ENCODE data around the gene SP2.
A peak's percentile ranks its signal among the peaks of the same experiment; 100 is the strongest.

The SP2 gene

DNA sequence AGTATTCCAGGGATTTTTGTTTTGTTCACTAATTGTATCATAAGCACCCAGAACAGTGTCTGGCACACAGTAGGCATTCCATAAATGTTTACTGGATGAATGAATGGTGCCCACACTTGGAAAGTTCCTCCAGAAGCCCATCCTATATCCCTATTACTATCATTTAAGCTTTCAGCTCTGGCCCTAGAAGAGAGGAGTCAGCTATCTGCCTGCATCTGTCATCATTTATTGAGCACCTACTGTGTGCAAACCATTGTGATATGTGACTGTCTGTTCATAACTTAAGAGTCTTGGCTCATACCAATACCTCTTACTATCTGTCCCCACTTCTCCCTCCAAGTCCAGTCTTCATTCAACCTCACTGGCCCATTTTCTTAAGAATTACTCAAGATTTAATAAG is 25.0 kb upstream of the SP2 start:
- DNase-seq, result no peak

DNA sequence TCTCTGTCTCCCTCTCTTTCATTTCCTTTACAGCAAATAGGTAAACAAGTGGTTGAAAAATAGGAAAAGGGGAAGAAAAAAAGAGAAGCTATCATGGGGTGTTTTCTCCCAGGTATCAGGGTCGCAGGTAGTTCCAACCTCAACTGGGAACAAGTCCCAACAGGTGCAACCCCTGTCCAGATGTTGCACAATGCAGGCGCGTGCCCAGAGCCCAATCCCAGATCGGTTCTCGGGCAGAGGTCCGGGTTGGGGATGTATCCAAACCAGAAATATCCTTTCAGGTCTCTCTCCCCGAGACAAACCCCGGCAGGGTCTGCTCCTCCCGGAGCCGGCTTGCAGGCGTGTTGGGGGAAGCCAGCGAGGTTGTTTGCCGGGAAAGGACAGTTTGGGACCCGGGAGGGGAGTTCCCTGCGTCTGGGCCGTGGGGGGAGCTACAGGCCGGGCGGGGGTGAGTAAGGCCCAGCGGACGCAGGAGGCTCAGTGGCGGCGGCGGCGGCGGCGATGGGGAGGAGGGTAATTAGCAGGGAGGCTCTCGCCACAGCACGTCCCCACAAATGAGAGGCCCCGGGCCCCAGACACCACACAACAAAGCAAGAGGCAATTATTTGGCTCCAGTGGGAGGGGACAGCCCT is 23.9 kb upstream of the SP2 start:
- DNase-seq, result no peak

DNA sequence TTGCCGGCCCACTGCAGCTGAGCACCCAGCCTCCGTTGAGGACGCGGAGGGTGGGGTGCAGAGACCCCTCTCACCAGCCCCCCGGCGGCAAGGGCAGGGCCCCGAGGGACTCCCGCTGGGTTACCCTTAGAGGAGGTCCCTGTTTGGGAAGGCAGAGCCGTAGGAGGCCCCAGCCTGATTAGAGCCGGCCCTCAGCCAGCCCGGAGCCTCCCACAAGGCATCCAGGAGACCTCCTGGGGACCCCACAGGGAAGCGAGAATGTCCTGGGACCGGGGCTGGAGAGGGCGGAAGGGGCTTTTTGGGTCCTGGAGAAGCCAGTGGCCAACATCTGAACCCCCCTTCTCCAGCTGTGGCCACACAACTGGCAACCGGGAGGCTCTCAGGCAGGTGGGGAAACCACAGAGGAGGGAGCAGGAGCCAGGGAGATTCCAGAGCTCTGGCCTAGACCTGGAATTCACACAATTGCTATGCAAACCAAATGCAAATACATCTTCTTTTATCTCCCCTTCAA is 23.3 kb upstream of the SP2 start:
- no peak for DNase-seq

DNA sequence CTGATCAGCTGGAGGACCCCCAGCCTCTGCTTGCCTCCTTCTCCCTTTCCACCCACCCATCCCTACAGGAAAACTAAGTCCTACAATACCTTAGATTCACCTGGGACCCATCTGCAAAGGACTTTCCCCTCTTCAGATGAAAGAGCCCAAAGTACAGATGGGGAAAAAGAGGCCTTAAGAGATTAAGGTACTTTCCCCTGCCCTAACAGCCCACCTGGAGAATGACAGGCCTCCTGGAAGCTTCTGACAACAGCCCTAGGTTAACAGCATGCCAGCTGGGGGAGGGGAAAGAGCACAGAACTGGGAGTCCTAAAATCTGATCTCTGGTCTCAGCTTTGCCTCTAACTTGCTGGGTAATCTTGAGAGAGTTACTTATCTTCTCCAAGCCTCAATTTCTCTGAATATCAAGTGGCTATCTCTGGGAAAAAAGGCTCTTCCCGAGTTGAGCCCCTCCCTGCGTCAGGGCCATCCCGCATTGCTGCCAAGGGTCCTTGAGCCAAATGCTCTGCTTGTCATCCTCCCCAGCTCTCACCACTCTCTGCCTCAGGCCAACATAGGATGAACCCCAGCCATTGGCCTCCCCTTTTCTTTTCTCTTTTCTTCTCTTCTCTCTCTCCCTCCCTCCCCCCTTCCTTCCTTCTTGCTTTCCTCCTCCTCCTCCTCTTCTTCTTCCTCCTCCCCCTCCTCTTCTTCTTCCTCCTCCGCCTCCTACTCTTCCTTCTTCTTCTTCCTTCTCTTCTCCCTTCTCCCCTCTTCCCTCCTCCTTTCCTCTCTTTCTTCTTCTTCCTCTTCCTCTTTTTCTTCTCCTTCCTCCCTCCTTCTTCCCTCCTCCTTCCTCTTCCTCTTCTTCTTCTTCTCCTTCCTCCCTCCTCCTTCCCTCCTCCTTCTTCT is 22.6 kb upstream of the SP2 start:
- DNase-seq, result no peak

DNA sequence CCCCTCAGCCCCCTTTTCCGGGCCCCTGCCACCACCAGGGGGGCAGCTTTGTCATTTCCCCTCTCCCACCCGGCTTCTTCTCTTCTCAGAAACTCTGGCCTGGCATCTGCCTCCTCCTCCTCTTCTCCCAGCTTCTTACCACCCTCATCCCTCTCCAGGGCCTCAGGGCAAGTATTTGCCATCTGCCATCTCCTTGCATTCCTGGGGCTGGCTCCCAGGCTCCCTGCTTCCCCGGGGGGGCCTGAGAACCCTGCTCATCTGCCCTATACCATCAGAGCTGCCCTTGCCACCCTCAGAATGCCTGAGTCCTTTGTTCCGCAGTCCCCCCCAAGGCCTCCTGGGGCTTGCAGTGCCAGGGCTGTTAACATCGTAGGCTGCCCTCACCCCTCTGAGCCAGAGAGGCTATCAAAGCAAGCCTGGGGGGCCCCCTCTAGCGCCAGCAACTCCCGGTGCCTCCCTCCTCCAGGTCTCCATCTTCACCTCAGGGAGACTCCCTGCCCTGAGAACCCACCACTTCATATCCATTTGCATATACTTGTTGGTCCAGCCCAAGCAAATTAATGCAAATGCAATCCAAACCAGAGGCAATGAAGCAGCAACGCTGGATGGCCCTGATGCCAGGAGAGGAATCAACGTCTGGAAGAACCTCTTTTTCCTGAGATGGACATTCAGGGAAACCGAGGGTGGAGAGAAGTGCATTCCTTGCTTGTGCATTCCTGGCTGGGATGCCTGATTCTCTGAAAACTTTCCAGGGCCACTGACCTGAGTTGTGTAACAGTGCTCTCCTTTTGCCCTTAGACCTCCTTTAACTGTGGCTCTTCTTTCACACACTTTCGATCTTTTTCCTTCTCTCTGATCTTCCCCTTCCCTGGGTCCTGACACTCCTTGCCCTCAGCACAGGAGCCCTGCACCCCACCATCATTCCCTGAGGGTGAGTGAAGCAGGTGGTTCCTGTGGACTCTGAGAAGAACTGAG is 20.7 kb upstream of the SP2 start:
- DNase-seq, result no peak

DNA sequence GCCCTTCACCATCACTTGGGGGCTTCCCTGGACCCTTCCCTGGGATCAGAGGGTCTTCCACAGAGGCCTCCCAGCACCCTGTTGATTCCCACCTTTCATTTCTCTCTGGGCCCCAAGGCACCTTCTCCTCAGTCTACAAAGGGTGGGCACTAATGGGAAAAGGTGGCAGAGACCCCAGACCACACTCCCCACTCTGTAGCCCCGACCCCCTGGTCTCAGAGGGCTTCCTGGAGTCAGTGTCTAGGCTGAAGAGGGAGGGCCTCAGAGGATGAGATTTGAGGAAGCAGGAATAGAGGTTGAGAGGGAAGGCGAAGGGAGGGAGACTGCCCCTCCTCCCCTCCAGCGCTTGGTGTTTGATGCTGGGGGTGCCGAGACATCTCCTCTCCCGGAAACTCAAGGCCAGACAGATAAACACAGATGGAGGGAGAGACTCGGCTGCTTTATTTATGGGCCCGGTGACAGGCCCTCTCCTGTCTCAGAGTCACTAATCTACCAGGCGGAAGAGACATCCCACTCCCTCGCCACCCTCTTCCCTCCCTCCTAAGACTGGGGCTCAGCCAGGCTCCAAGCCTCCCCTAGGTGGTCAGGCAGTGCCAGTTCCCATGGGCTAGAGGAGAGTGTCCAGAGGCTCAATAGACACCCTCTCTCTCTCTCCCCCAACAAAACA is 18.5 kb upstream of the SP2 start:
- no peak for DNase-seq

DNA sequence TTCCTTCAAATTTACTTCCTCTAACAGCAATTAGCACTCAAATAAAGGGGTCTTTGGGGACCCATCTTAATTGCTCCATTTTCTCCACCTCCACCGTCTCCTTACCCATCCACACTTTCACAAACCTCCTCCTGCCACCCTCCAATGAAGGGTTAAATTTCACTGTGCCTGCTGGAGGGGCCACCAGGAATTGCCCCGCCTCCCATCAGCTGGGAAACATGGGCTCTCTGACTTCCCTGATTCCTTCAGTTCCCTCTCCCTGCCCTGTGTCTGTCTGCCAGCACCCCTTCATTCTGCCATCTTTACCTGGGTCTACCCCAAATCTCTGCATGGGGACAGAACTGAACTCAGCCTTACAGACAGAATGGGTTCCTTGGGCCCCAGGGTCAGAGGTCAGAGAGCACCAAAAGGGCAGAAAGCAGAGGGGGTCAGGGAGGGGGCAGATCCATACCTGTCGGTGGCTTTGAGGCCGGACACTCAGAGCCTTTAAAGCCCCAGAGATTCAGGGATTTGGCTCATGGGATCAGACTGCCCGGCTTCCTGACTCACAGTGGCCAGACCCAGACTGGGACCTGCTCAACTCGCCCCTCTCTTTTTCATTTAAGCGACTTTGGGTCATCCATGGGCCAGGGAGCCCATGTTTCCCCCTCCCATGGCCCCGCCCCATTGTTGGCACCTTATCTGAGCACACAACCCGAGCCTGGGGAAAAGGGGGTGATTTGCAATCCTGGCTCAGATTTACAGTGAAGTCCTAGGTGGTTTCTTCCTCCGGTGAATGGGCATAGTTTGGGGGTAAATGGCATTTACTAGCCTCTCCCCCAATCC is 17.6 kb upstream of the SP2 start:
- DNase-seq, result no peak

DNA sequence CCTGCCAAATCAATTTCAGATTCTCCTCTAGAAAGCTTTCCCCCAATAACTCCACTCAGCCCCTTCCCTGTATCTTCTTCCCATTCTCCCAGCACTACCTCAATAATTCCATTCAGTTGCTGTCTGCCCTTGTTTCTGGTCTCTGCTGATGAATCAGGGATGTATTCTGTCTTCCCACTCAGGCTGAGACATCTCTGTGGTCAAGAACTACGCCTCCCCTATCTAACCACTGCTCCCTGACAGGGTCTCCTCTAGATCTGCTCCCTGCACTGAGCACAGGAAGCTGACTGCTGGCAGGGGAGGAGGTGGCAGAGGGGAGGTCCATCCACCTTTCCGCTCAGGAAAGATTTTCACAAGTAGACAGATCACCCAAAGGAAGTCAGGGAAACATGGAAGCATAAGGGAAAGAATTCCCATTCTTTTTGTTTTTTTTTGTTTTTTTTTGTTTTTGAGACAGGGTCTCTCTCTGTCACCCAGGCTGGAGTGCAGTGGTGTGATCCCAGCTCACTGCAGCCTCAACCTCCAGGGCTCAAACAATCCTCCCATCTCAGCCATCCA is 16.9 kb upstream of the SP2 start:
- DNase-seq, result no peak

DNA sequence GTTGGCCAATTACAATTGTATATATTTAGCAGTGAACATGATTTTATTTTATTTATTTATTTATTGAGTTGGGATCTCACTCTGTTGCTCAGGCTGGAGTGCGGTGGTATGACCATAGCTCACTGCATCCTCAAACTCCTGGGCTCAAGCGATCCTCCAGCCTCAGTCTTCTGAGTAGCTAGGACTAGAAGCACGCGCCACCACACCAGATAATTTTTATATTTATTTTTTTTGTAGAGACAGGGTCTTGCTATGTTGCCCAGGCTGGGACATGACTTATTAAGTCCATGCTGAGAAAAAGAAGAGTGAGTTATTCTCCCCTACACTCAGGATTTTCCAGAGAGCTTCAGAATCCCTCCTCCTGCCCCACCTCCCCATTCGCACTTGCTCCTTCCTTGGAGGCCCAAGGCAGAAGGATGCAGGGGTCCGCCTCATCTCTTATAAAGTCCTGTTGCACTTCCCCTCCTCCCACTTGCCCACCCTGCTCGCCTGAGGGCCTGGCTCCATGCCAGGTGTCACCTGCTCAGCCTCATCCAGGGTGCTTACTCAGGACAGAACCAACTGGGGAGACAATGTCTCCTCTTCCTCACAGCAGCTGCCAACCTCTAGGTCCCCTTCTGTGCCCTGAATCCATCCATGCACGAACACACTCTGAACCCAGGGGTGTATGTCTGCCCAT is 16.1 kb upstream of the SP2 start:
- DNase-seq, result no peak

DNA sequence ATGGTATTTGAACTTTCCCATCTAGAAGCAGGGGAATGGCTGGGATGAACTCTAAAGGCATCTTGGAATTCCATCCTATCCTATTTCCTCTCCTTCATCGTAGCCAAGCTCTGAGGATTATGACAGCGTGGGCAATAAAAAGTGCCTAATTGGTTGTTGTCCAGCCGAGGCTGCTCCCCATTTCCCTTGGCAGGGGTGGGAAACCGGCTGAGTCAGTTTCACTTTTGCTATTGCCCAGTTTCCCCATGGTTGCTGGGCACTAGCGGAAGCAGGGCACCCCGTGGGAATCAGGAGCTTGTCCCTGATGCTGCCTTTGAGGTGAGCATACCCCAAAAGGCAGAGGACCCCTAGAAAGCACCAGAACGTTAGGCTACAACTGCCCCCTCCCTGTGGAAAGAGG is 13.8 kb upstream of the SP2 start:
- no peak for DNase-seq

DNA sequence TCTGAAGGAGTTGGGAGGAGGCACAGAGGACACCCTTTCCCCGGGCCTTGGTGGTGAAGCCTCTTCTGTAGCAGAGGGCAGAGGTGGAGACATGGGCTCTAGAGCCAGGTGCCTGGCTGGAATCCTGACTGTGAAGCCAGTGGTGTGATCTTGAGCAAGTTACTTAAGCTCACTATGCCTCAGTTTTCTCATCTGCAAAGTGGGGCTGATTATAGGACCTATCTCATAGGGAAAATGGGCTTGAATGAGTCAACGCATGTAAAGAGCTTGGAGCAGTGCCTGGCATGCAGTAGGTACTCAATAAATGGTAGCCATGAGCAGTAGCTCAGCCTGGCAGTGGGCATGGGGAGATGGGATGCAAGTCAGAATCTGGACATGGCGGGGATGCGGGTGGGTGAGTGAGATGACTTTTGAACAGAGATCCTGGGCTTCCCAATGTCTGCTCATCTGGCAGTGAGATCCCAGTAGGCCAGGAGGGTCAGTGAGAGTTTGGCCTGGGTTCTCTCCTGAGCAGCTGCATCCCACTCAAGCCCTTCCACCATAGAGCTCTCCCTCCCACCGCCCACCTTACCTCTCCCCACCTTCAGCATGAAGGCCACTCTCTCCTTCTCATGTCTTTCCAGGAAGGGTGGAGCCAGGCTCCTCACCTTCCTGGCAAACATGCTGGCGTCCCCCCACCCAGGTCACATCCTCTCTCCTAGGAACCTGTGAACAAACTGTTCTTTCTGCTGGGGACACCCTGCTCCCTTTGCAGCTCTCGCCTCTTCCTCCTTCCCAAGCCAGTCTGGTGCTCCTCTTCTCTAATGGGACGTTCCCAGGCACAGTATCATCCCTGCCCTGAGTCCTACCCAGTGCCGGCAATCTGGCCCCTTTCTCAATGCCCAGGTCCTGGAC is 13.1 kb upstream of the SP2 start:
- DNase-seq, result no peak

DNA sequence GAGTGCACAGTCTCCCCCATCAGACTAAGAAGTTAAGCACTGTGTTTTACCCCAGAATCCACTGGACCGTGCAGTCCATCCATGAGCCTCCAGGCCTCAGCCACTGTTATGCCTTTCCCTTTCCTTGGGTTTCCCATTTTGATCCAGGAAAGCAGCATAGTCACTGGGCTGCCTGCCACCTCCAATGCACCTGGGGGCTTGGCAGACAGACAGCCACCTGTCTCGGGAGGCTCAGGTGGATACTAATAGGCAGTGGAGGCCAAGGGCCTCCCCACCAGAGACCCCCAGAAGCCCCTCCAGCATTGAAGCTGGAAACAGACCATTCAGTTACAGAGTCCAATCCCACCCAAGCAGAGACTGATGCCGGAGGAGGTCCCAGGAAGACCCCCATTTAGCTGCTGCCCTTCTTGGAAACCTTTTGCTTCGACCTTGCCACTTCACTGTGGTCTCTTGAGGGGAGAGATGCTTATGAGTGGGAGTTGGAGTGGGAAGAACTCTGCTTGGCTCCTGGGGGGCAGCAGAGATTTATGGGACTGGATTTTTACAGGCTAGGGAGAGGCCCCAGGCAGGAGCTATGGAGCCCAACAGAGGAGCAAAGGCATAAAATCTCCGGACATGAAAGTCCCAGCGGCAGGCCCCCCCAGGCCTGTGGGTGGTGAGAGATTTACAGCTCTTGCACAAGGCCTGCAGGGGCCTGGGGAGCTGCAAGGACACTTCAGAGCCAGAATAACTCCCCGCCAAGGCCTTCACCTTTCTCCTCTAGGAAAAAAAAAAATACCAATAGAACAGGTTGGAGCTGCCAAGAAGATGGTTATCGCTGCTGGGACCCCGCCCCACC is 12.2 kb upstream of the SP2 start:
- no peak for DNase-seq

DNA sequence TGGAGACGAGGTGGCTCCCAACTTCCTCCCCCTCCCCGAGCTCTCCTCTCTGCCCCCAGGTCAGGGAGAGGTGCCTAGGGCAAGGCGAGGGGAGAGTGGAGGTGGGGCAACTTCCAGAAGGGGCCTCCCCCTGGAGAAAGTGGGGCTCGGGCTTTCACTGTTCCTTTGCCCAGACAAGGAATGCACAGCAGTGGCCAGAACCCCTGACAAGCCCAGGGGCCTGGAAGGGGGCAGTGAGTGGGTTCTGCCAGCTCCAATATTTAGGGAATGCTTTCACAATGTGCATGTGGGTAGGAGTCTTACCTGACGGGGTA is 11.7 kb upstream of the SP2 start:
- DNase-seq, result no peak

DNA sequence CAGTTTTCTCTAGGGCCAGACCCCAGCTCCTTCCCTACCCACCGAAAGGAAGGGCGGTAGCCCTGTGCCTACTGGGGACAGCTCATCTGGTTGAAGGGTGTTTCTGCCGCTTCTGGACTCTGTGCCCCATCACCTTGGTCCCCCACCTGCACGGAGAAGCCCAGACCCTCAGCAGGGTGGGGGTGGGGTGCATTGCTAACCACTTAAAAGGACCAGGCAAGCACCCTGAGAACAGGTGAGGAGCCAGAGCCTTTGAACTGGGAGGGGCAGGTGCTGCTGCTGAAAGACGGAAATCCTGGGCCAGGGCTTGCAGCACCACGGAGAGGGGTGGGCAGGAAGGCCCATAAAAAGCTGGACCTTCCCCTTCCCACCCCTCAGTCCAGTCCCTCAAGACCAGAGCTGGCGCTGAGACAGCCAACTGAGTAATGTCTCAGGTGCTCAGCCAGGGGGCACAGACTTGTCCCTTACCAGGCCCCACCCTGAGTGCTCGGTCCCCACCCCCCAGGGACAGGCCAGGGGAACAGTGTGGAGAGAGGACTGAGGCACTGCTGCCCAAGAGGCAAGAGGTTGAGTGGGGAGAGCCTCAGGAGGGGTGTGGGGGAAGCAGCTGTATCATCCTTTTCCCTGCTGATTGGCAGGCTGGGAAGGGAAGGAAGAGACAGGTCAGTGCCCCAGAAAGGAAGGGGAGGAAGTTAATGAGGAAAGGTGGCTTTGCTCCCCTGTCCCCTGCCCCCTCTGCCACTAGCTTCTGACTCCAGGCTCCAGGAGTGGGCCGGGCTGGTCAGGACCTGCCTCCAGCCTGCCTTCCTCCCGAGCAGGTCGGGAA is 10.9 kb upstream of the SP2 start:
- no peak for DNase-seq

DNA sequence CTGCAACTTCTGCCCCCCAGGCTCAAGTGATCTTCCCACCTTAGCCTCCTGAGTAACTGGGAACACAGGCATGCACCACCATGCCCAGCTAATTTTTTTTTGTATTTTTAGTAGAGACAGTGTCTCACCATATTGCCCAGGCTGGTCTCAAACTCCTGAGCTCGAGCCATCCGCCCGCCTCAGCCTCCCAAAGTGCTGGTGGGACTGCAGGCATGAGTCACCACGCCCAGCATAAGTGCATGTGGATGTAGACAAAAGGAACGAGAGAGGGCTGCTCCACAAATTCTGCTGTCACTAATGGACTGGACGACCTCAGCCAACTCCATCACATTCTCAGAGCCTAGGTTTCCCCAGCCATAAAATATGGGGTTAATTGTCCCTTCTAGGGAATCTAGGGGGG is 7.7 kb upstream of the SP2 start:
- DNase-seq, result no peak

DNA sequence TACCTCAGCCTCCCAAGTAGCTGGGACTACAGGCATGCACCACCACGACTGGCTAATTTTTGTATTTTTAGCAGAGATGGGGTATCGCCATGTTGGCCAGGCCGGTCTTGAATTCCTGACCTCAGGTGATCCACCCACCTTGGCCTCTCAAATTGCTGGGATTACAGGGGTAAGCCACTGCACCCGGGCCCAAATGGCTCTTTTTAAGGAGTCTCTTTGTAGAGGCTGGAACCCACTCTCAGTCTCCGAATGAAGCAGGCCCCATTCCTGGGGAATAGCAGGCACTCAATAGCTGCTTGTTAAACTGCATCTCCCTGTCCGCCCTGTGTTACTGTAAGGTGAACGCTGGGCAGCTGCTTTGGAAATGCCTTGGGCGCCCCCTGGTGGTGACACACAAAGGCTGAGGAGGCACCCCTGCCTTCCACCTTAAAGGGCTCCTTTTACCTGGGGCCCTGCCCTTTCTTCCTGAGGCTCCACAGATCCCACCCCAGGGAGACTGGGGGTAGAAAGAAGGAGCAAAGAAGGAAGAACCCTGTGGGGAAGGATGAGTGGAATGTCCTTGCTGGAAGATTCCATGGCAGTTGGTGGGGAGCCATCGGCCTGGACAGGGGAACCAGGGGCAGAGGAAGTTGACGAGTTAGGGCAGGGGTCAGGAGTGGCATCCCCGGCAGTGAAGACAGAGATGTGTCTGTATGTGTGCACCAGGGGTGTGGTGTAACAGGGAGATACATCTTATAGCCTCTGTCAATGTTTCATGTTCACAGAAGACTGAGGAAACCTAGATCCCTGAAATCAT is 6.1 kb upstream of the SP2 start:
- DNase-seq, result peak; percentile 95 to 96

DNA sequence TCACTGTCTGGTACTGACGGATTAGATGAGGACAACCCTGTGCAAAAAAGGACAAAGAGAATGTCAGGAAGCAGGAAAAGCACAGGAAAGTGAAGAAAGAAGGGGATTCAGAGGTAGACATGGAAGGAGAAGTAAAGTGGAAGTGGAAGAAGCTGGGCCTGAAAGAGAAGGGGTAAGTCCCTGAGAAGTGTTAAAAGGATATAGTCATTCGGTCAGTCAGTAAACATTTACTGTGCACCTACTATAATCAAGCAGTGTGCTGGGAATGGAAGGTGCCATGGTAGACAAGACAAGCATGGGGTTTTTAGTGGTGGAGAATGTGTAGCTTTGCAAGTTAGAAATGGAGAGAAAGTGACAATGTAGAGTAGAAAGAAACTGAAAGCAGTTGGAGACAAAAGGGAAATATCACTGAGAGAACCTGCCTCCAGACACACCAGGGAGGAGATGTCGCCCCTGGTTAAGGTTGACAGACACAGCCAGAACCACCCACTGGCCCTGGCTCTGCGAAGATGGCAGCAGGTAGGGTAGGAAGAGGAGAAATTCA is 4.4 kb upstream of the SP2 start:
- no peak for DNase-seq

All from activated CD4-positive, alpha-beta T cell treated with anti-CD3 and anti-CD28 coated beads, Interleukin-2, amount 50 U/mL, for 48 hours (primary cell).